ENCODE measurements around the gene SNUPN. TPM values are rescaled to one million over a fixed set of nuclear protein-coding genes. Genes with fewer than 3 reads are reported as not detected.

SNUPN gene
- total RNA-seq, 2 experiments from 2014 or later: 44.4 to 71.1 TPM

DNA sequence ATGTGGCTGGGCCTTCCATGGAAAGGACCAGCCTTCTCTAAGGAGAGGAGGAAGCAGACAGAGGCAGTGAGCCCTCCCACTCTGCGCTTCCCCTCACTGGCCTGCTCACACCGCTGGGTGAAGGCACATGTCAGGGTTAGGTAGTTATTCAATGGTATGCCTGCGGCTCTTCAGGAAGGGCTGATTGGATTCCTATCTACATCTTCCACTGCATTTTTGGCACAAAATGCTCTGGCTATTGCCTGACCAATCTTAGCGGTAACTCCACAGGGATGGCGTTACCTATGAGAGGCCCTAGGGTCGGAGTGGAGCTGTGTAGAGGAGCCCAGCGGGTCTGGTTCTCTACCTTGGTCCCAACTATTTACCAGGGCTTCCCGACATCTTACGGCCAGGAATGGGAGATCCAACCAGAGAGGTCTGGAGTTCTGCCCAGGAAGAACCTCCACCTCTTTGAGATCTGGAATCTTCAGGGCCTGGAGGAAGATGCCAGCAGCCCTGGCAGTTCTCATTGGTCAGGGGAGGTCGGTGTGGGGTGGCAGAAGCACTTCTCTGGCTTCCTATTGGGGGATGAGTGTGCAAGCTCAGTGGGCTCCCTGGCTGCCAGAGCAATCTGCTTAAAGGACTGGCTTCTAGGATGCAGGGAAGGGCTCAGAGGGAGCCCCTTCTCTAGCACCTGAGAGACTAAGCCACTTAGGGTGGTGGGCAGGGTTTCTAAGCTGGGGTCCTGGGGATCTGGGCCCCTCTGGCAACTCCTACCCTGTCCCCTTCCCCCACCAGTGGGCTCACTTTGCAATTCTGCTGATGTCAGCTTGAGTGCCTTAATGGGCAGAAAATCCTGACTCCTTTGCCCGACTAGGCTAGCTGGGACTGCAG, 46.4 kb upstream of the SNUPN start:
- CTCF ChIA-PET (ENCODE audit: unreplicated experiment): interaction anchor here (0.5 kb wide), 1 partner anchor 224 kb away, joined by 3 read pairs; no protein-coding TSS in a partner anchor
- Histone ChIP-seq H3K4me1 (ENCODE audit: insufficient read depth, low read length, poor library complexity, severe bottlenecking) (no peaks in the 10 kb centered on the region), H3K4me3 (ENCODE audit: low read depth, low read length, poor library complexity, severe bottlenecking) (no peak overlapping the region), H3K4me2 (ENCODE audit: low read length) (no peak overlapping the region), H3K27ac (ENCODE audit: low read depth, low read length, poor library complexity, severe bottlenecking) (no peak overlapping the region), H3K9me3 (ENCODE audit: low read length) (no peaks in the 10 kb centered on the region), H2AFZ (ENCODE audit: low read length) (no peak overlapping the region), H3K79me2 (ENCODE audit: insufficient read depth, low read depth, low read length) (no peaks in the 10 kb centered on the region), H4K20me1 (ENCODE audit: insufficient read depth, low read length) (no peaks in the 10 kb centered on the region), H3K9me2 (ENCODE audit: insufficient read depth, low read length) (no peaks in the 10 kb centered on the region), H3K36me3 (ENCODE audit: insufficient read depth, low read length) (no peaks in the 10 kb centered on the region)
- TF ChIP-seq, protein P1, sequence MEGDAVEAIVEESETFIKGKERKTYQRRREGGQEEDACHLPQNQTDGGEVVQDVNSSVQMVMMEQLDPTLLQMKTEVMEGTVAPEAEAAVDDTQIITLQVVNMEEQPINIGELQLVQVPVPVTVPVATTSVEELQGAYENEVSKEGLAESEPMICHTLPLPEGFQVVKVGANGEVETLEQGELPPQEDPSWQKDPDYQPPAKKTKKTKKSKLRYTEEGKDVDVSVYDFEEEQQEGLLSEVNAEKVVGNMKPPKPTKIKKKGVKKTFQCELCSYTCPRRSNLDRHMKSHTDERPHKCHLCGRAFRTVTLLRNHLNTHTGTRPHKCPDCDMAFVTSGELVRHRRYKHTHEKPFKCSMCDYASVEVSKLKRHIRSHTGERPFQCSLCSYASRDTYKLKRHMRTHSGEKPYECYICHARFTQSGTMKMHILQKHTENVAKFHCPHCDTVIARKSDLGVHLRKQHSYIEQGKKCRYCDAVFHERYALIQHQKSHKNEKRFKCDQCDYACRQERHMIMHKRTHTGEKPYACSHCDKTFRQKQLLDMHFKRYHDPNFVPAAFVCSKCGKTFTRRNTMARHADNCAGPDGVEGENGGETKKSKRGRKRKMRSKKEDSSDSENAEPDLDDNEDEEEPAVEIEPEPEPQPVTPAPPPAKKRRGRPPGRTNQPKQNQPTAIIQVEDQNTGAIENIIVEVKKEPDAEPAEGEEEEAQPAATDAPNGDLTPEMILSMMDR (conservative IDR thresholded peaks at IDR 0.05; ENCODE audit: low read length): no peak
- TF ChIP-seq EZH2phosphoT487 (IDR thresholded peaks at IDR 0.05; ENCODE audit: borderline replicate concordance, low read depth, low read length): no peak
- intact Hi-C loops (cut with micrococcal nuclease; ENCODE audit: unreplicated experiment): no loop called here
- POLR2A ChIA-PET: interaction anchor here (0.7 to 0.8 kb wide), 2 partner anchors 31 to 304 kb away, joined by 3 read pairs; no protein-coding TSS in a partner anchor
- BruUV-seq (replicated peaks): no TSS peak
- no peak for DNase-seq (ENCODE audit: low spot score)

- BruUV-seq (replicated peaks): no TSS peak
- H3K4me2 ChIP-seq (ENCODE audit: low read length): no peak overlapping the region
Measured at GRCh38 chr15:75669879-75670212, 44.3 kb upstream of the SNUPN start.

More at GRCh38 chr15:75669879-75670212, 44.3 kb upstream of the SNUPN start:
- H4K20me1 ChIP-seq (ENCODE audit: insufficient read depth, low read length): no peaks in the 10 kb centered on the region
- no peaks in the 10 kb centered on the region for H3K36me3 ChIP-seq (ENCODE audit: insufficient read depth, low read length)
- intact Hi-C loops (cut with micrococcal nuclease; ENCODE audit: unreplicated experiment): no loop called here
- no peak overlapping the region for H3K27ac ChIP-seq (ENCODE audit: low read depth, low read length, poor library complexity, severe bottlenecking)
- H3K4me1 ChIP-seq (ENCODE audit: insufficient read depth, low read length, poor library complexity, severe bottlenecking): no peaks in the 10 kb centered on the region
- CTCF ChIA-PET (ENCODE audit: unreplicated experiment): no interaction called here
- H3K79me2 ChIP-seq (ENCODE audit: insufficient read depth, low read depth, low read length): no peaks in the 10 kb centered on the region
- H3K9me2 ChIP-seq (ENCODE audit: insufficient read depth, low read length): no peaks in the 10 kb centered on the region
- POLR2A ChIA-PET: no interaction called here
- no peaks in the 10 kb centered on the region for H3K9me3 ChIP-seq (ENCODE audit: low read length)
- TF ChIP-seq, protein P1 (conservative IDR thresholded peaks at IDR 0.05; ENCODE audit: low read length): no peak
- no peak for TF ChIP-seq EZH2phosphoT487 (IDR thresholded peaks at IDR 0.05; ENCODE audit: borderline replicate concordance, low read depth, low read length)
- no peak overlapping the region for H2AFZ ChIP-seq (ENCODE audit: low read length)
- no peak for DNase-seq (ENCODE audit: low spot score)
- H3K4me3 ChIP-seq (ENCODE audit: low read depth, low read length, poor library complexity, severe bottlenecking): no peak overlapping the region
